HG03575 (cell line): ENCODE data around the gene KIAA0513.

Experiments used
- ATAC-seq: cut with Tn5 transposase; IDR thresholded peaks from one replicate; pipeline ENCODE4 v1.9.1; 2021; ENCODE audit not compliant: unreplicated experiment, insufficient number of reproducible peaks, low FRiP score; ENCODE audit errors: extremely low read depth

The KIAA0513 gene

DNA sequence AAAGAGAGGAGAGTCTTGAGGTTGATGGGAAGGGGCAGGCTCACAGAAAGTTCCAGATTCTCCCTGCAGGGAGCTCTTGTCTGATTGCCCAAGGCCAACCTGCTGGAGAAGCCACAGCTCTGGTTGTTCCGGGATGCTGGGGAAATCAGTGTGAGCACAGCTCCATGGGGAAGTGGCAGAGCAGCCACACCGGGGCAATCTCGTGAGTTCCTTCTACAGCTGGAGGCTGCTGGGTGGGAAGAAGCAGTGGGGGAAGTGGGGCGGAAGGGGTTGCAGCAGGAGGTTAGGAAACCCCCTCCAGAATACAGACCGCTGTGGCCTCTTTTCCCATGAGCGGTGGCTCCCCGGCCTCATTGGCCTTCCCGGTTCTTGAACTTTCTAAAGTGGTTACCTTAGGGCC, 34.0 kb downstream of the KIAA0513 start:
- ATAC-seq = no peak

DNA sequence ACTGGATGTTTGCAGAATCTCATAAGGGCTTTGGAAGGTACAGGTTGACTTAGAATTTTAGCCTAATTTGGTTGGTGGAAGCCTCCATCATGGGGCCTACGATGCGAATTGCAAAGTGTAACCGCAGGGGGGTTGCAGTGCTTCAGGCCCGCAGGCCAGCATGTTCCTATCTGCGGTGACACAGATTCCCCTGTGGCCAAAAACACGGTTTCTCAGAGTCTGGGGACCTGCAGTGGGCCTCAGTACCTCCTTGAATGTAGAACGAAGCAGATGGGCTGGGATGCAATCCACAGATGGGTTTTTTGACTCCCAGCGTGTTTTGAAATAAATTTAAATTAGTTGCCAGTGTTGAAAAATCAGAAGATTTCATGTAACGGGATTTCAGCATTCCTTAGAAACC, 34.7 kb downstream of the KIAA0513 start:
- no peak for ATAC-seq

DNA sequence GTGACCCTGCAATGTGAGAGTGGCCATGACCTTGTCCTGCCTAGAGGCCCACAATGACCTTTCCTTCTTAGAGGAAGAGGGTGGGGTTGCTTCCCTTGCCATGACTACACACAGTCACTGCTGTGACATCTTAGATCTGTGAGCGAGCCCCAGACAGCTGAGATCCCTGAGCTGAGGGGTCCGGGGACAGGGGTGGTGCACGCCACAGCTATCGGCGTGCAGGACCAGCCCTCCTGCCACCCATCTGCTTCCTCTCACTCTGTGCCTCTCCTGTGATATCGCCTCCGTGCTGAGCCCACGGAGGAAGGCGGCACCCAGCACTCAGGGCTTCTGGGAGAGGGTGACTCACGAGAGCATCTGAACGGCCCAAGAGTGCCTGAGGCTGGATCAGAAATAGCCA, 35.2 kb downstream of the KIAA0513 start:
- ATAC-seq = no peak

- no peak for ATAC-seq
Observed at GRCh38 chr16:85064186-85064585, 36.6 kb downstream of the KIAA0513 start.

DNA sequence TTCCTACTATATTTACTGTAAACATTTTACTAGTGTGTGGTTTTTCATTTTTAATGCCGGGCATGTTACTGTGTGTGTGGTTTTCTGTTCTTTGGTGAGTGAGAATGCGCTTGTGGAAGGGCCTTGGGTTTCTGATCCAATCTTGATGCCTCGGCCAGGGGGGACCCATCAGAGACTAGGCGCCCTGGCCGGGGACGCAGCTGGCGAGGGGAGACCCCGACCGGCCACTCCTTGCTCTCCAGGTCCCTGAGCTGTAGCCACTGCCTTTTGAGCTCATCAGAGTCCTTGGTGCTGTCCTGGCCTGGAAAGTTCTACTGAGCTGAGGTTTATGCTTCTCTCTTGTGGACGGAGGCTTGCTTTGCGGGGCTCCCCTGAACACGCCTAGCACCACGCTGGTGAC, 37.5 kb downstream of the KIAA0513 start:
- no peak for ATAC-seq

GRCh38 chr16:85066346-85066885, 38.8 kb downstream of the KIAA0513 start:
- ATAC-seq = no peak

DNA sequence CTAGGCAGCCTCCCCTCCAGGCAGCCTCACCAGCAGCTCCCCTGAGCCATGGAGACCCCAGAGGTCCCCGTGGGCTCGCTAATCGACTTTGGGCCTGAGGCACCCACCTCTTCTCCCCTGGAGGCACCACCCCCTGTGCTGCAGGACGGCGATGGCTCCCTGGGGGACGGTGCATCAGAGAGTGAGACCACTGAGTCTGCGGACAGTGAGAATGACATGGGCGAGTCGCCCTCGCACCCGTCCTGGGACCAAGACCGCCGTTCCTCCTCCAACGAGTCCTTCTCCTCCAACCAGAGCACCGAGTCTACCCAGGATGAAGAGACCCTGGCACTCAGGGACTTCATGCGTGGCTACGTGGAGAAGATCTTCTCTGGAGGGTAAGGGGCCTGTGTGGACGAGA, 39.4 kb downstream of the KIAA0513 start:
- no peak for ATAC-seq

GRCh38 chr16:85067426-85067825, 39.8 kb downstream of the KIAA0513 start:
- ATAC-seq = no peak

DNA sequence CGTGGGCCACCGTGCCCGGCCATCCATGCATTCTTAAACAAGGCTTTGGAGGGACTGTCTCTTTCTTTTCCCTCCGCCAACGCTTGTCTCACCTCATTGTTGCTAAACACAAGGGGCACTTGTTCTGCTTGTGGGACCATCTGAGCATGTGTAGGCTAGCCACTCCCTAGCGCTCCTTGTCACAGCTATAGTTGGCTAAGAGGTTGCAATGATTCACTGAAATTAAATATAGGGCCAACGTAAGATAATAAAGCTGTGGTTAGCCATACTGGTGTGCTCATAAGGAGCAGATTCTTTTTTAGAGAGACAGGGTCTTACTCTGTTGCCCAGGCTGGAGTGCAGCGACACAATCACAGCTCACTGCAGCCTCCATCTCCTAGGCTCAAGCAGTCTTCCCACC, 41.2 kb downstream of the KIAA0513 start:
- ATAC-seq = no peak

DNA sequence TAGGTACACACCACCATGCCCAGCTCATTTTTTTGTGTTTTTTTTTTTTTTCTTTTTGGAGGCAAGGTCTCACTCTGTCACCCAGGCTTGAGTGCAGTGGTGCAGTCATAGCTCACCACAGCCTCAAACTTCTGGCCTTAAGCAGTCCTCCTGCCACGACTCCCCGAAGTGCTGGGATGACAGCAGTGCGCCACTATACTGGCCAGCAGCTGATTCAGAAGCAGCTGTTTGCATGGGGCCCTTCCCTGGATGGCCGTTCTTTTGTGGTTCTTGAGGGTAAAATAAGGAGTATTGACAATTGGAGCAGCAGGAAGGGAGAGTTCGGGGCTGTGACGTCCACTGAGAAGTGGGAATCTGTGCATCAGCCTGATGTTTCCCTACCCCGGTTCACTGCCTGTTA, 41.6 kb downstream of the KIAA0513 start:
- no peak for ATAC-seq

DNA sequence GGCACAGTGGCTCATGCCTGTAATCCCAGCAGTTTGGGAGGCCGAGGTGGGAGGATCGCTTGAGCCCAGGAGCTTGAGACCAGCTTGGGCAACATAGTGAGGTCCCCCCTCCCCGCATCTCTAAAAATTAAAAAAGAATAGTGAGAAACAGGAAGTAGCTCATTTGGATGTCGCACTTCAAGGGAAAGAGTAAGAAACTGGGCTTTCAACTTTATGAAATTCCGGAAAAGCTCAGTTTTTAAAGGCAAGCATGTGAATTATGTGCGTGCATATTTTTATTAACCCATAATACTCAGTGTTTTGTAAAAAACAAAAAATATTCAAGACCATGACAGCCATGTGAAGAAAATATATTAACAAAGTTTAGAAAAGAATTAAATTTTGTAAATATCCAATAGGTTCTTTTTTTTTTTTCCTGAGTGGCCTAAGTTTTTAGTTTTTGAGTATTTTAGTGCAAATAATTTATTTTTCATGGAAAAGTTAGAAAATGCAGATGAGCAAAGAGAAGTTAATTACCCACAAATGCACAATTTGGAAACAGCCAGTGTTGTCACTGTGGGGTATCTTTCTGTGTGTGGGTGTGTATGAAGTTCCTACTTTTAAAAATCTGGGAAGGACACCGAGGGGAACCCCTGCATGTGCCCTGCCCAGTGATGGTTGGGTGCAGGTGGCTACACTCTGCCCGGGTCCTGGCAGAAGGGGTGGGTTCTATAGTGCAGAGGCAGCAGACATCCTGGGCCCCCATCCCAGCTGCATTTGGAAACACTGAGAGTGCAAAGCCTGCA, 44.7 kb downstream of the KIAA0513 start:
- ATAC-seq = no peak

DNA sequence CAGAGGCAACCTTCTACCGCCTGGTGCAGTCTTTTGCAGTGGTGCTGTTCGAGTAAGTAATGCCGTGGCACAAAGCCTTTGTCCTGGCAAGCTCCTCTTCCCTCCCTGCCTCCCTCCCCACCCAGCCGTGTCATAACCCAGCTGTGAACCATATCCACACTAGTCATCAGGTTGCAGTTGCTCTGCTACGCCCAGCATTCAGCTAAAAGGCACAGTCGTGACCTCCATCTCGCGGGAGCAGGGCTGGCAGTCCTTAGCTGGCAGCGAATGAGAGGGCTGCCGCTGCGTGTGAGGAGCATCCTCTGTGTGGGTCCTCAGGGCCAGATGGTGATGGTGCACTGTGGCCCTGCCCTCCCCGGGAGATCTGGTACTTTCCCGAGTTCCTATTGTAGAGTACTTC, 45.4 kb downstream of the KIAA0513 start:
- ATAC-seq = no peak

DNA sequence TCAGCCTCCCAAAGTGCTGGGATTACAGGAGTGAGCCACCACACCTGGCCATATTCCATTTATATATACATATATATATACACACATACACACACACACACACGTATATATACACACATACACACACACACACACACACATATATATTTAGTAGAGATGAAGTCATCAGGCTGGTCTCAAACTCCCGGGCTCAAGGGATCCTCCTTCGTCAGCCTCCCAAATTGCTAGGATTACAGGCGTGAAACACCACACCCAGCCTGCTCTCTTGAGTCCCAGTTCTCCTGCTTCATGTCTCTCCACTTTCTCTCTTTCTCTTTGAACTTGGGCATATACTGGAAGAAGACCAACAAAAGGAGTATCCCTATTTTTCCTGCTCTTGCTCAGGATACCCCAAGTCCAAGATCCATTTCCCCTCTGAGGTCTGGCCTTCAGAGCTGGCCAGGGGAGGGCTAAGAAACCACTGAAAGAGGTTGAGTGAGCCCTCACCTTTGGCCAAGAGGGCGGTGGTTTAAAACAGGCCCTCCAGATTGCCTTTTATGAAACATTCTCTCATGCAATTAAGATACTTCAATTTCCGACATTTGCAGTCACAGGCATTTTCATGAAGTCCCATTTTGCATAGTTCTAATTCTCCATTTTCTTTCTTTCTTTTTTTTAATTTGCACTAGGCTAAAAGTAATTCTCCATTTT, 46.8 kb downstream of the KIAA0513 start:
- no peak for ATAC-seq

DNA sequence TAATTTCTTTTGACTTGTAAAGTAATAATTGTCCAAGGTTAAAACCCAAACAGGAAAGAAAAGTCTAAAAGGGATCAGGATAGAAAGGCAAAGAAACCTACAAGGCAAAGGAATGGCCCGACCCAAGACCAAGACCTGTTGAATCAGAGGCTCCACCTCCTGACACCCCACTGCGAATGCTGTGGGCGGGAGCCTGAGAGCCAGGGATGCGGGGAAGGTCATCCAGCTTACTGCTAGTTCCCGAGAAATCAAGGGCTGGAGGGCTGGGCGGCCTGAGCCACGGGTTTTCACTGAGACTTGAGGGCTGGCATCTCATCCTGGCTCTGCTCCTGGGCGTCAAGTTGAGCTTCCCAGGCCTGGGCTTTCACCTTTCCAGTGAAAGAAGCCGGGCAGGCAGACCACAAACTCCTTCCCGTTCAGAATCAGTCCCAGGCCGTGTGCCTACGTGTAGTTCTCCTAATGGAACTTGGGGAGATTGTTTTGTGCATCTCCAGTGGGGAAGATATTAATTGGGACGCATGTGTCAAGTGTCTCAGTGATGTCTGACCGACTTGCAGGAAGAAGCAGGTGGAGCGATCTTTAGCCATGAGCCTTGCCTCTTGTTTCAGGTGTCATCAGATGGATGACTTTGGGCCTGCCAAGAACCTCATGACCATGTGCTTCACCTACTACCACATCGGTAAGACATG, 47.8 kb downstream of the KIAA0513 start:
- ATAC-seq = no peak

- ATAC-seq = no peak
Observed at GRCh38 chr16:85077039-85077438, 49.4 kb downstream of the KIAA0513 start.

DNA sequence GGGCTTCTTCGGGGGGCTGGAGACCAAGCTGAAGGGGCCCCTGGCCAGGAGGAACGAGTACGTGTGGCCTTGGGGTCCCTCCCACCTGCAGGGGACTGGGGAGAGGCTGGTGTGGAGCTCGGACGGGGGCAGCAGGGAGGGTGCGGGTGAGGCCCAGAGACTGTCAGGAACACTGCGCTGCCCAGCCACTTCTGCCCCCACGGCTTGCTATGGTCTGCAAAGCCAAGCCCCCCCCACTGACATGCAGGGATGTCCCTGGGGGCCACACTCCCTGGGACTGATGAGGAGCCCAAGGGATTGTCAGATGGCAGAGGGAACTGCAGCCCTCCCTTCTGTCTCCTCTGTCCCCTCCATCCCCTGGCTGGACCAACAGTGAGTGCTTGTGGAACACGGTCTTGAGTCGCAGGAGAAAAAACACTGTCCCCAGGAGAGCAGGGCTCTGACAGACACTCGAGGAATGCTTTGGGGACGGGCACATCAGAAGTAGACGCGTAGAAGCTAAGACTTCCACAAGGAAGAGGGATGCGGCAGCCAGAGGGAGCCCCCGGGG, 50.1 kb downstream of the KIAA0513 start:
- ATAC-seq = no peak

GRCh38 chr16:85078226-85078625, 50.6 kb downstream of the KIAA0513 start:
- ATAC-seq = no peak

DNA sequence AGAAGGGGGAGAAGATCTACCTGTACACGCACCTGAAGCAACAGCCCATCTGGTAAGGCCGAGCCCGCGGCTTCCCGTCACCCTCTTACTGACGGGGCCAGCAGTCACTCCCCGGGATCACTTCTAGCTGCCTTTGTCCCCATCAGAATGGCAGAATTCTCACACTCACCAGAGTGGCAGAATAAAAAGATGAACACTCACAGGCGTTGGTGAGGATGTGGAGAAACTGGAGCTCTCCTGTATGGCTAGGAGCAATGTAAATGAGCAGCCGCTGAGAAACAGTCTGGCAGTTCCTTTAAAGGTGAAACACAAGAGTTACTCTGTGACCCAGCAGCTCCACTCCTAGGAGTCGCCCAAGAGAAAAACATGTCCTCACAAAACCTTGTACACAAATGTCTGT, 51.4 kb downstream of the KIAA0513 start:
- no peak for ATAC-seq

GRCh38 chr16:85079785-85080570, 52.4 kb downstream of the KIAA0513 start:
- no peak for ATAC-seq
